Islet precursor cell (in vitro differentiated cells): ENCODE results near the gene NINJ1.

Source experiments
- DNase-seq: peaks from one replicate; pipeline ENCODE4 v3.0.0-alpha.2; 2018

NINJ1 gene

GRCh38 chr9:93099551-93100275 lies 34.3 kb downstream of the NINJ1 start:
- peak; percentile 38 for DNase-seq

GRCh38 chr9:93098236-93098946 lies 35.7 kb downstream of the NINJ1 start:
- DNase-seq = peak; percentile 93

- peak; percentile 60 for DNase-seq
Observed at GRCh38 chr9:93097511-93098201, 36.4 kb downstream of the NINJ1 start.

GRCh38 chr9:93096811-93097382 lies 37.2 kb downstream of the NINJ1 start:
- DNase-seq = peak; percentile 52

GRCh38 chr9:93096131-93096802 lies 37.8 kb downstream of the NINJ1 start, which contains the start of gene CARD19:
TSS of gene CARD19 (plus strand) at chr9:93096217. CDS start at chr9:93096346, 129 bp downstream.
- DNase-seq = peak; percentile 71

GRCh38 chr9:93095205-93096130 lies 38.6 kb downstream of the NINJ1 start:
- peak; percentile 100 for DNase-seq

- peak; percentile 54 for DNase-seq
Observed at GRCh38 chr9:93094658-93095204, 39.3 kb downstream of the NINJ1 start.

- DNase-seq = peak; percentile 37
Observed at GRCh38 chr9:93093877-93094657, 40.0 kb downstream of the NINJ1 start.

GRCh38 chr9:93093127-93093876 lies 40.7 kb downstream of the NINJ1 start:
- DNase-seq = peak; percentile 37

GRCh38 chr9:93092251-93092991 lies 41.6 kb downstream of the NINJ1 start:
- peak; percentile 35 for DNase-seq

GRCh38 chr9:93091453-93092081 lies 42.5 kb downstream of the NINJ1 start:
- DNase-seq = peak; percentile 66

GRCh38 chr9:93091056-93091452 lies 43.0 kb downstream of the NINJ1 start:
- no peak for DNase-seq

GRCh38 chr9:93090091-93090655 lies 43.9 kb downstream of the NINJ1 start:
- peak; percentile 27 for DNase-seq

GRCh38 chr9:93089481-93089991 lies 44.5 kb downstream of the NINJ1 start:
- DNase-seq = peak; percentile 24

- no peak for DNase-seq
Observed at GRCh38 chr9:93089024-93089423, 45.0 kb downstream of the NINJ1 start.

GRCh38 chr9:93088656-93089015 lies 45.4 kb downstream of the NINJ1 start:
- DNase-seq = no peak

GRCh38 chr9:93087971-93088655 lies 45.9 kb downstream of the NINJ1 start:
- DNase-seq = peak; percentile 17
